Measurements from ENCODE around the gene TPM1. TPM values are rescaled to one million over a fixed set of nuclear protein-coding genes. Genes with fewer than 3 reads are reported as not detected.

The TPM1 gene
- total and polyA plus RNA-seq, 11 donors, result 9,722 to 18,689 (median 13,651) TPM

DNA sequence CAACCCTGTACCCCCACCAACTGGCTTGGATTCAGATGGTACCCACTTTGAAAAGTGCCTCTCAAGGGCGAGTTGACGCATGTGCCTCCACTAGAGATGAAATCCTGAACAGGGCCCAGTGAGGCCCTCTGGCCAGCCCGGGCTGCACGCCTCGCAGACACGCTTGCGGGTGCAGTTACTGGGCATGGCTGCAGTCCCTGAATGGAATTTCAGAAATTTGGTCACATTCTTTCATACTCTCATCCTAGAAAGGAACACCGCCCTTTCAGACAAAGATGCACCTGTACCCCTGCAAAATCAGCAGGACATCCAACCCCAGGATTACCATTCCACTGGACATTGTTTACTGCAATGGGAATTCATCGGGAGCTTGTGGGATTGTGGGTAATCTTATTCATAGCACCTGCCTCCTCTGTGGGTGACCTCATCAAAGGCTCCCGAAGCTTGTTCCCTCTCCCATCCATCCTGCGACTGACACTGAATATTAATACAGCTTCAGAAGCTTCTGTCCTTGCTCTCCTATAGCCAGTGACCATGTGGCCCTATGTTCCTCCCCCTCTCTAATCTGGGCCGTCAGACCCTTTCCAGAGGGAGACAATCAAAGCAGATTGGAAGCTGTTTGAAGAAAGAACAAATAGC, 42.5 kb upstream of the TPM1 start:
- Histone ChIP-seq H3K27ac (peak overlapping the region; percentile 50 to 94 (median 74)), H3K9me3 (no peaks in the 10 kb centered on the region), H3K36me3 (no peaks in the 10 kb centered on the region), H3K4me3 (no peak overlapping the region), H3K4me1 (peaks cover 0 to 25% (median 2%) of the 10 kb centered on the region in 12 donors), H3K27me3 (no peaks in the 10 kb centered on the region)
- intact Hi-C loops (cut with DNase I), result loop anchor here in 5 of 10 donors (1.0 to 5.0 kb wide), 7 partner anchors 37 to 101 kb away; partner anchors contain the start of gene TPM1 (in 1 of the 5)
- DNase-seq (peak in 2 of 5 donors; percentile 46 to 63), ATAC-seq (peak; percentile 70 to 81 (median 76))
- WGBS, 4 donors, result 53 to 64% (median 55%) methylated on average over 12 of the region's 12 CpGs
- no peak for TF ChIP-seq POLR2A (IDR thresholded peaks at IDR 0.05)

DNA sequence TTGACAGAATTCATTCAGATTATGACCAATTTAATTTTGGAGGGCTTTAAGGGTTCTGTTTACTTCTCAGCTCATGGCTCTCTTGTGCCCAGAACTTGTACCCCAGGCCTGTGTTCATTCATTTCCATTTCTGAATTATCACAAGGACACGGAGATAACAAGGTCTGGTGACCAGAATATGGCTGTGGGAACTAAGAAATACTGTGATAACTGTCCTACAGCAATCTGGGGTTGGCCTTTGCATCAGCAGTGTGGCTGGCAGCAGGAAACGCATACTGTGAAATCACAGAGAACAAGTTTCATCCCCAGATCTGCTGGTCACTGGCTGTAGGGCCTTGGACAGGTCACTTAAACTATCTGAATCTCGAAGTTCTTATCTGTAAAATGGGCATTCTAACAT, 41.8 kb upstream of the TPM1 start:
- 29 to 41% (median 38%) methylated on average over 3 of the region's 3 CpGs for WGBS, 4 donors
- no peak overlapping the region for H3K4me3 ChIP-seq
- peaks cover 0 to 25% (median 2%) of the 10 kb centered on the region in 12 donors for H3K4me1 ChIP-seq
- intact Hi-C loops (cut with DNase I), result loop anchor here in 5 of 10 donors (1.0 to 5.0 kb wide), 7 partner anchors 37 to 102 kb away; partner anchors contain the start of gene TPM1 (in 1 of the 5)
- DNase-seq (peak in 4 of 5 donors; percentile 36 to 52 (median 48)), ATAC-seq (peak; percentile 82 to 92 (median 88))
- H3K36me3 ChIP-seq, result no peaks in the 10 kb centered on the region
- peak overlapping the region; percentile 50 to 94 (median 74) for H3K27ac ChIP-seq
- H3K27me3 ChIP-seq, result no peaks in the 10 kb centered on the region
- TF ChIP-seq, protein P1, sequence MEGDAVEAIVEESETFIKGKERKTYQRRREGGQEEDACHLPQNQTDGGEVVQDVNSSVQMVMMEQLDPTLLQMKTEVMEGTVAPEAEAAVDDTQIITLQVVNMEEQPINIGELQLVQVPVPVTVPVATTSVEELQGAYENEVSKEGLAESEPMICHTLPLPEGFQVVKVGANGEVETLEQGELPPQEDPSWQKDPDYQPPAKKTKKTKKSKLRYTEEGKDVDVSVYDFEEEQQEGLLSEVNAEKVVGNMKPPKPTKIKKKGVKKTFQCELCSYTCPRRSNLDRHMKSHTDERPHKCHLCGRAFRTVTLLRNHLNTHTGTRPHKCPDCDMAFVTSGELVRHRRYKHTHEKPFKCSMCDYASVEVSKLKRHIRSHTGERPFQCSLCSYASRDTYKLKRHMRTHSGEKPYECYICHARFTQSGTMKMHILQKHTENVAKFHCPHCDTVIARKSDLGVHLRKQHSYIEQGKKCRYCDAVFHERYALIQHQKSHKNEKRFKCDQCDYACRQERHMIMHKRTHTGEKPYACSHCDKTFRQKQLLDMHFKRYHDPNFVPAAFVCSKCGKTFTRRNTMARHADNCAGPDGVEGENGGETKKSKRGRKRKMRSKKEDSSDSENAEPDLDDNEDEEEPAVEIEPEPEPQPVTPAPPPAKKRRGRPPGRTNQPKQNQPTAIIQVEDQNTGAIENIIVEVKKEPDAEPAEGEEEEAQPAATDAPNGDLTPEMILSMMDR (IDR thresholded peaks at IDR 0.05), result no peak
- no peak for TF ChIP-seq POLR2A (IDR thresholded peaks at IDR 0.05)
- no peaks in the 10 kb centered on the region for H3K9me3 ChIP-seq

DNA sequence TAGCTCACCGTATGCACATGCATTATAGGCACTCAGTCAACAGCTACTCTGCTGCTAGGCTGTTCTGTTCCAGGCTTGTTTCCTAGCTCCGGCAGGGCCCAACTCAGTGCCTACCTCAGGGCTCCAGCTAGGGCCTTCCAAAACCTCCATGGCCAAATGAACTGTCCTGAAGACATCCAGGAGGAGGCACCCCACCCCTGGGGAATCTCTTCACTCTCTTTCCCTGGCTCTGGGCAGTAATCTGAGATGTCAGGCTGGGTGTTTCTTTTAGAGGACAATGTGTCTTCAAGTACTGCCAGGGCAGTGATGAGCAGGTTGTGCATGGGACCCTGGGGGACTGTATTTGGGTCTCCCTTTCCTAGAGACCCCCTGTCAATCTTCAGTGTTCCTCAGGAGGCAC, 38.3 kb upstream of the TPM1 start:
- no peaks in the 10 kb centered on the region for H3K36me3 ChIP-seq
- H3K9me3 ChIP-seq, result no peaks in the 10 kb centered on the region
- no peak overlapping the region for H3K4me3 ChIP-seq
- H3K27me3 ChIP-seq, result no peaks in the 10 kb centered on the region
- intact Hi-C loops (cut with DNase I), result loop anchor here in 2 of 10 donors (5.0 kb wide), 2 partner anchors 33 to 38 kb away; partner anchors contain the start of gene TPM1 (in 1 of the 2)
- H3K4me1 ChIP-seq, result peaks cover 0 to 18% (median 2%) of the 10 kb centered on the region in 12 donors
- ATAC-seq (no peak), DNase-seq (no peak)
- no peak overlapping the region for H3K27ac ChIP-seq
- 91 to 100% (median 98%) methylated on average over 2 of the region's 2 CpGs for WGBS, 4 donors
- TF ChIP-seq, protein P1 (IDR thresholded peaks at IDR 0.05), result no peak
- no peak for TF ChIP-seq POLR2A (IDR thresholded peaks at IDR 0.05)

DNA sequence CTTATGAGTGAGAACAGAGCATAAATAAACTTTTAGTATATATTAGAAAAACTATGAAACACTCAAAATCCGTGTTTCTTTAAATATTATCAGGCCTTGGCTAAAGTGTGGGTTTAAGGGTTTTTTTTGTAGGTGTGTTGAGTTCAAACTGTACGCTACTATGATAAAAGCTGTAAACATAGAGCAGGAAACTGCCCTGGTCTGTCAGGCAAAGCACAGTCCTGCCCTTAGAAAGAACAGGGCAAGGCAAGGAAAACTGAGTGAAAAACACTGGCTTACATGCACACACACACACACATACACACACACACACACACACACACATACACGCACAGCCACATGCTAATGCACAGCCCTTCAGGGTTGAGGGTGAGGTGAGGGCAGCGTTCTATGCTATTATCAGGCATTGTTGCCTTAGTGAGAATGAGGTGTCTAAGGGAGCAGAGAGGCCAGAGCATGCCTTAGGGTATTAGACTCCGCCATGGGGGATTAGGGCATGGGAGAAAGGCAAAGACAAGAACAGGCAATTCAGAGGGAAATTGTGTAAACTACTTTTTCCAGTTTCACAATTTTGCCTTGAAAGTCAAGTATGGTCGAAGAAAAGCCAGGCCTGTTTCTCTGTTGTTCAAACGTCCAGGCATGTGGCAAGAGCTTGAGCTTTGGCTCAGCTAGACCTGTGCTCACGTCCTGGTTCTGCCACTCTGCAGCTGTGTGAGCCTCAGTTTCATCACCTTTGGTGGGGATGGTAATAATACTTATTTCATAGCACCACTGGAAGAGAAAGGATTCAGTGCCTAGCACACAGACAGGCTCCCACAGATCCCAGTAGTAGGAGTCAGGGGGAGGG, 36.3 kb upstream of the TPM1 start:
- Histone ChIP-seq H3K27ac (peak overlapping the region in 5 of 12 donors; percentile 14 to 34 (median 29)), H3K36me3 (no peaks in the 10 kb centered on the region), H3K4me3 (no peak overlapping the region), H3K4me1 (peaks cover 0 to 6% (median 0%) of the 10 kb centered on the region in 12 donors), H3K9me3 (no peaks in the 10 kb centered on the region), H3K27me3 (no peaks in the 10 kb centered on the region)
- ATAC-seq (peak; percentile 64 to 74 (median 70)), DNase-seq (no peak)
- no peak for TF ChIP-seq POLR2A (IDR thresholded peaks at IDR 0.05)
- TF ChIP-seq, protein P1 (IDR thresholded peaks at IDR 0.05), result no peak
- intact Hi-C loops (cut with DNase I), result no loop called here
- WGBS, 4 donors, result 59 to 66% (median 62%) methylated on average over 8 of the region's 8 CpGs
